GM21737 (cell line): Measurements from ENCODE around the gene STARD13.

Experiments
- ATAC-seq: cut with Tn5 transposase; IDR thresholded peaks from one replicate; pipeline ENCODE4 v1.9.1; 2021; ENCODE audit warnings: mild to moderate bottlenecking, moderate library complexity; ENCODE audit not compliant: unreplicated experiment

Gene STARD13

GRCh38 chr13:33308863-33309262, 23.3 kb upstream of the STARD13 start:
- no peak for ATAC-seq

DNA sequence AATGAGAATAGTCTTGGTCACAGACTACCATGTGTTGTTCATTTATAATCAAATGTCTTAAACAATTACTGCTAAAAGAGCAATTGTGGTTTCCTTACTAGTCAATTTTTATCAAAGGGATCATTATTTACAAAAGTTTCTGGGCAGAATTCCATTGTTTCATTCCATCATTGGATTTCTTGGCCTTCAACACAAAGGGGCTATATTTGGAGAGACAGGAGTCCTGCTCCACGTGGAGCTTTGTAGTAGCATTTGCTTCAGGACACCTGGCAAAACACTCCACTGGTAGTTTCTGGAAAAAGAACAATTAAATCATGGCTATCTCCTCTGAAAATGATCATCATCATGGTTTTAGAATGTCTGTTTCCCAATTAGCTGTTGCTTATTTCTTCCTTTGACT, 22.3 kb upstream of the STARD13 start:
- no peak for ATAC-seq

GRCh38 chr13:33303855-33304597, 18.5 kb upstream of the STARD13 start:
- no peak for ATAC-seq

GRCh38 chr13:33299626-33300025, 14.1 kb upstream of the STARD13 start:
- ATAC-seq: no peak

- ATAC-seq: no peak
Observed at GRCh38 chr13:33296793-33297425, 11.4 kb upstream of the STARD13 start.

GRCh38 chr13:33292712-33293111, 7.2 kb upstream of the STARD13 start:
- ATAC-seq: no peak

GRCh38 chr13:33290421-33290965, 4.9 kb upstream of the STARD13 start:
- no peak for ATAC-seq

DNA sequence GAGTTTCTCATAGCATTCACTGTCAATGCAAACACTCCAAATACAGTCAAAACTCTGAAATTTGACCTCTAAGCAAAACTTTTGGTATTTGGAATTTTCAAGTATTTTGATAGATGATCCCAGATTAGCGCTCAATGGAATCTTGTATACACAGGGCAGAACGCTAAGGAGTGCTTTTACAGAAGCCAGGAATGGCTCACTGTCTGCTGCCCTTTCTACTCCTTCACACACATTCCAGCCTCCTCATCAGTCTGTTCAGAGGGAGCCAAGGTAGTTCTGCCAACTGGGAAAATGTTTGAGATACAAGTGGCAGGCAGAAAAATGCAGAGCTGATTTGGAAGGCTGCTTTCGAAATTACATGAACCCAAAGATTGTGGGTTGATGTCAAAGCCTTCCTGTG, 4.4 kb upstream of the STARD13 start:
- ATAC-seq: no peak

DNA sequence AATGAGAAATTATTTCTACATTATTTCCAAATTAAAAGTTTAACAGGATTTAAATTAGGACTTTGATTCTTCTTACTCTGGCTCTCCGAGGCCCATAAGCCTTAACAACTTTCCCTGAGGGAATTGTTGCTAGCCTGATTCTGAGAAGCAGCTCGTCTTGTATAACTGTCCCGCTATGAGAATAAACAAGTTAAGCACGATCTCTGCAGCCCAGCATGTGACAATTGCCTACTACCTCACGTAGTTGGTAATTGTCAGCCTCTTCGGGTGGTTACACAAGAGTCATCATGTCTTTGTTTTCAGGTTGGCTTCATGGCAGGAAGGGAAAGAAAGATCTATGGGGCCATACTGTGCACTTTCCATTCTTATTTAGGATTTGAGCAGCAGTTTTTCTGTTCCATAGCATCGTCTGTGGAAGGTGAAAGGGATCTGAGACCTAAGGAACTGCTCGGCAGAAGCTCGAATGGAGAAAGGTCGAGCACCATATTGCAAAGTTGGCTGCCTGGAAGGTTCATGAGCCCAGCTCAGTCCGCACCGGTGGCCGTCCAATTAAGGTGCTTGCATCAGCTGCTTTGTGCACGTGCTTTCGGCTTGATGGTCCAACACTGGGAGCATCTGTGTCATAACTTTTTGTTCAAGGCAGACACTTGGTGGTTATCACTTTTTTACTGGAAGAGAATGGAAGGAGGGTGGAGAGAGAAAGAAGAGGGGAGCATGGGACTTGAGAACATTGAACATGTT, 1.8 kb upstream of the STARD13 start:
- ATAC-seq: no peak

DNA sequence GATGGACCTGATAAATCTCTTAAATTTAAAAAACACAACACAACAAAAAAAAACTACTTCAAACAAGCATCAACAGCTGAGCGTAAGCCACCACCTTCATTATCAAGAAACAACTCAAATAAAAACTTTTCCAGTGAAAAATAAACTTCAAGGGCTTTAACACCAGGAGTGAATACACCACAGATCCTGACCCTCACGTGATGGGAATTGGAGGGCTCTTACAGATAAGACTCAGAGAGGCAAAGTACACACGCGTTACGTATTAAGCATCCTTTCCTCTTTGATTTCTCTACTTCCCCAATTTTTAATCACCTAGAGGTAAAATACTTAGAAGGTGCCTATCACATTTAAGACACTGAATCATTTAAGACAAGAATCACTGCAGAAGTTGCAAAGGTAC, 573 bp upstream of the STARD13 start:
- ATAC-seq: no peak

- ATAC-seq: no peak
Observed at GRCh38 chr13:33284916-33285315, 639 bp downstream of the STARD13 start.

- ATAC-seq: no peak
Observed at GRCh38 chr13:33284031-33284430, 1.5 kb downstream of the STARD13 start.

- no peak for ATAC-seq
Observed at GRCh38 chr13:33283195-33283911, 2.2 kb downstream of the STARD13 start.

- ATAC-seq: no peak
Observed at GRCh38 chr13:33281951-33282595, 3.5 kb downstream of the STARD13 start.

GRCh38 chr13:33280923-33281322, 4.6 kb downstream of the STARD13 start:
- ATAC-seq: no peak

GRCh38 chr13:33280279-33280905, 5.2 kb downstream of the STARD13 start:
- no peak for ATAC-seq

DNA sequence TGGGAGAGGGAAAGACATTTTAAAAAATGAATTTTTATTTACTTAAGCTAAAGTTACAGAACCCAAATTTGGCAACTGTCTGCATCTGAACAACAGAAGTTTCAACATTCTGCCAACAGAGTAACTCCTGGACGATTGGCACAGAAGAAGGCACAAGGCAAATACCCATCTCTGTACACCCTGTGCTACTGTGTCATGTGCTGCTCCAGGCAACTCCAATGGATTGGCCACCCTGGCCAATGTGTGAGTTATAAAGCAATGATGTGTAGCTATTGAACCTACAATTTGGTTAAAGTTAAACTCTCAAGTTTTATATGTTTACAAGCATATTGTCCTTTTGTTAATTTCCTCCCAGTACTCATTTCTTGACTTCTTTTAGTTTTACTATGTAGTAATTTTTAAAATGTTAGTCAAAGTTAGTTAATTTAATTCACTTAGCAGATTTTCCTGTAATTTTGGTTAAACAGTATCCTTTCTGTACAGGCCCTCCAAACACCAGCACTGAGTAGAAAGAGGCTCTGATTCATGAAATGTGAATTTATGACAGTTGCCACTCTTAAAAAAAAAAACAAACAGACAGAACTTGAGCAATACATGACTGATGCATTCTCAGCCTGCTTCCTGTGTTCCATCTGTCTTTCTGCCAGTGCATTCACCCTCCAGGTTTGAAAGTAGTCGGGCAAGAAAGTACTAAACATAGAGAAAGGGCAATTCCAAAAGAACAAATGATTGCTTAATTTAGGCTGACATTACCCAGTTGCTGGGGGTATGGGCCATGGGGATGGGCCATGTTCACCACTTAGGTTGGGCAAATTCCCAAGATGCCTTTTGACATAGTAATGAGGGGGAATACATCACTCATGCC, 5.9 kb downstream of the STARD13 start:
- no peak for ATAC-seq

DNA sequence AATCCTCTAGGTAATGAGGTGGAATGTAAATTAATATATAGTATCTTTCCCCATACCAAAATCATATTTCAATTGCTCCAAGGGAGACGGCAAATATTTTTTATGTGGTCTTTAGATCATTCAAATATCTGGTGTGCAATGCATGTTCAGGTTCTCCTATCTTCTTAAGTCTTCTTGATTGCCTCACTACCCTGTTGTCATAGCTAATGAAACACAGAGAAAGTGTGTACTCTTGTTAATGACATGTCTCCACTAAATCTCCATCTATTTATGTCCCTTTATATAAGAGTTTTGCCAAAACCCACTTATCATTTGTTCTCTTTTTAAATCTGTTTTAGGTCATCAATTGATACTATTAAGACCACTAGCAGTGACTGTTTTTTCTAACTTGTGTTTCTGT, 6.6 kb downstream of the STARD13 start:
- no peak for ATAC-seq

GRCh38 chr13:33277946-33278345, 7.6 kb downstream of the STARD13 start:
- no peak for ATAC-seq
